Fibroblast of the aortic adventitia (primary cell): Measurements from ENCODE around the gene ALLC. TPM values are rescaled to one million over a fixed set of nuclear protein-coding genes. Genes with fewer than 3 reads are reported as not detected.

Experiments used
- DNase-seq: peaks from one replicate; pipeline ENCODE4 v3.0.0-alpha.2; 2010; ENCODE audit warnings: low read depth
- H3K4me3 ChIP-seq: 2 replicates; pipeline ENCODE4 v1.5.1; 2011; ENCODE audit warnings: low read depth, mild to moderate bottlenecking, control low read depth, low read length, moderate library complexity
- total RNA-seq: library from RNA; depleted of rRNA; stranded (reverse); fragments of >200 nt; gene quantifications from 2 replicates; pipeline ENCODE4 v1.2.3, GENCODE V29; 2012; ENCODE audit warnings: low replicate concordance
- TF ChIP-seq, protein P1 (sequence below): IDR thresholded peaks from 2 replicates; pipeline ENCODE4 v1.5.1; 2011; ENCODE audit warnings: mild to moderate bottlenecking, low read length, control low read depth, inconsistent platforms; ENCODE audit not compliant: insufficient read depth

ALLC gene
- total RNA-seq, 1 donor = not detected

DNA sequence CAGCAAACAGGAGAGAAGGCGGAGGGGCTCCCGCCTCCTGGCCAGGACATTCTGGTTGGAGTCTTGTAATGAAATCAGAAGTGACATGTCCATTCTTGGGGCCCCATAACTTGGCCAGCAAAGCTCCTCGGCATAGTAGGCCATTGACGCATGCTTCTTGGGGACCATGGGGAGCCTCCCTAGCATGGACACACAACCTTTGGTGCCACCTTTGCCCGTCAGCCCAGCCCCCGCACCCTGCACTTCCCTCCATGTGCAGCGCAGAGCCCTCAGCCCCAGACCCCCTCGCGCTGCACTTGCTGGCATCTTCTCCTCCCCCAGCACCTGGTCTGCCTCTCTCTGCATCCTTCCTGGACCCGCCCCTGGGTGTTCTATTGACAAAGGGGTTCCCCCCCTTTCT lies 68.5 kb downstream of the ALLC start:
- H3K4me3 ChIP-seq = no peak overlapping the region
- DNase-seq = no peak
- TF ChIP-seq, protein P1, sequence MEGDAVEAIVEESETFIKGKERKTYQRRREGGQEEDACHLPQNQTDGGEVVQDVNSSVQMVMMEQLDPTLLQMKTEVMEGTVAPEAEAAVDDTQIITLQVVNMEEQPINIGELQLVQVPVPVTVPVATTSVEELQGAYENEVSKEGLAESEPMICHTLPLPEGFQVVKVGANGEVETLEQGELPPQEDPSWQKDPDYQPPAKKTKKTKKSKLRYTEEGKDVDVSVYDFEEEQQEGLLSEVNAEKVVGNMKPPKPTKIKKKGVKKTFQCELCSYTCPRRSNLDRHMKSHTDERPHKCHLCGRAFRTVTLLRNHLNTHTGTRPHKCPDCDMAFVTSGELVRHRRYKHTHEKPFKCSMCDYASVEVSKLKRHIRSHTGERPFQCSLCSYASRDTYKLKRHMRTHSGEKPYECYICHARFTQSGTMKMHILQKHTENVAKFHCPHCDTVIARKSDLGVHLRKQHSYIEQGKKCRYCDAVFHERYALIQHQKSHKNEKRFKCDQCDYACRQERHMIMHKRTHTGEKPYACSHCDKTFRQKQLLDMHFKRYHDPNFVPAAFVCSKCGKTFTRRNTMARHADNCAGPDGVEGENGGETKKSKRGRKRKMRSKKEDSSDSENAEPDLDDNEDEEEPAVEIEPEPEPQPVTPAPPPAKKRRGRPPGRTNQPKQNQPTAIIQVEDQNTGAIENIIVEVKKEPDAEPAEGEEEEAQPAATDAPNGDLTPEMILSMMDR = no peak

DNA sequence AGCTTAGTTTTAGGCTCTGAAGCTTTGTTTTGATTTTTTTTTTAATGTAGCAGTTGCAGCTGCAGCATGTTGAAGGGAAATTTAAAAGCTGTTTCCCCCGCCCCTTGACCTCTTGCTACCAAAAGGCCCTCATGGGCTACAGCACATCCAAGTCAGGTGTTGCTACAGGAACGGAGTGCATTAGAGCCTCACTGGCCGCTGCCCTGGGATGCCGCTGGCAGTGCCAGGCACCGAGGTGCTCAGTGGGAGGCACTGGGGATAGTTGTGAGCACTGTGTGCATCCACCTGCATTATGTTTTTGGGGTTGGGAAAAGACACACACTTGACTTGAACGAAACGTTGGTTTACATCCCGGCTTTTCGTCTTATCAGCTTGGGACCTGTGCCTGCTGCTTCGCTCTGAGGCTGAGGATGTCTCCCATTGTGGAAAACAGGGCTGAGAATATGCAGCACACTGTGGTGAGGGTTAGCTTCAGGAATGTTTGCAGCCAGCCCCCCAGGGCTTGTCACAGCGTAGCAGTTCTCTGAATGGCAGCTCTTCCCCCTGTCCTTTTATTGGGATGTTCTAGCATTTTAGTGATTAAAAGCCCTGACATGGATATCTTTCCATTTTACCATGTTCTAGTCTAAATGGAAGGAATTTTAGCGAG lies 69.5 kb downstream of the ALLC start:
- H3K4me3 ChIP-seq = no peak overlapping the region
- DNase-seq = no peak
- TF ChIP-seq, protein P1 = no peak

DNA sequence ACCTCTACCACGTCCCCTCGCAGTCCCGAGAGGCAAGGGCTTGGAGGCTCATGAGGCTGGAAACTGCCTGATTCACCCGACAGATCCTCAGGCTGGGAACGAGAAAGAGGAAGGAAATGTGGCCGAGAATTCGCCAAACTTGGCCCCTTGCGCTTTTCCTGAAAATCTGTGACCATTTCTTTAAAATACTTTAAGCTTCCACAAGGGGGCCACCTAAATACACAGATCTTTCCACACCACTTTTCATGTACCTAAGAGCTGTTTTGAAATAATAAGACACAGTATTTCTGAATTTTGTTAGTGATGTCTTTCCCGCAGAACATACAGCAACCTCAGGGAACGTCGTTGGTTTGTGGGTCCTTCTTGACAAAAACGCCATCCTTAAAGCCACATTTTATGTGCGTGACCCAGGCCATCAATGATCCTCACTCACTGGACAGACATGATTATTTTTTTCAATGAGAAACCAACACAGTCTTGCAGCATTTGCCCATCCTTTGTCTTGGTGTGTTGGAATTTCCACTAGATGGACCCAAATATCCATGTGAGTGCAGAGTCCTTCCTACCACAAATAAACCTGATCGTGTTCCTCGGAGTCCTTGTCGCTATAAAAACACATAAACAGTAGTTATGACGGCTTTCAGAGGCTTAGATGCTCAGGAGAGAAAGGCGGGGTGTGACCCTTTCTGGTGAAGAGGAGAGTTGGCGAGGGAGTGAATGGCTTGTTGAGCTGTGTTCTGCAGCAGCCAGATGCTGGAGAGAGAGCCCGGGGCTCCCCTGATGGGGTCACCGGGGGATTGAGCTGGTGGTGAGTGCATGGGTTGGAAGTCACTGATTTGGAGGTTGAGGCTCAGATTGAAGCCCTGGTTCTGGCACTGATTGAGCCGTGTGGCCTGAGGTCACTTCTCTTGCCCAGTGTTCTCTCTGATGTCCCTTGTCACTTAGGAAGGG lies 70.4 kb downstream of the ALLC start:
- no peak overlapping the region for H3K4me3 ChIP-seq
- TF ChIP-seq, protein P1 = peak; percentile 57
- DNase-seq = peak; percentile 55

DNA sequence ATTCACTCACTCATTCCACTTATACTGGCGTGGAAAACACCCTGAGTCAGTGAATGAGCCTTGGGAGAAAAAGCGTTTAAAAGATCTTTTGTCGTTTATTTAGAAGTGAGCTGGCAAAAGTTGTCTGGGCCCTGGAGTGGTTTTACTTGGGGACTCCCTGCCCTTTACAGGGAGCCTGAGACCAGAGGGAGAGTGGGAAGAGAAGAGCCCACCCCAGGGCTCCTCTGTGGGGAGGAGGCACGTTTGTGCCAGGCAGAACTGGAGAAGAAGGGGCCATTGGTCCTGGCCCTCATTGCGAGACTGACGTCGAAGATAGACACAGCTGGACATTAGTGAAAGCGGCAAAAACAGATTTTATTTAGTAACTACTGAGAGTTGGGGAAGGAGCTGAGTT lies 71.1 kb downstream of the ALLC start:
- DNase-seq = no peak
- TF ChIP-seq, protein P1 = no peak
- no peak overlapping the region for H3K4me3 ChIP-seq

DNA sequence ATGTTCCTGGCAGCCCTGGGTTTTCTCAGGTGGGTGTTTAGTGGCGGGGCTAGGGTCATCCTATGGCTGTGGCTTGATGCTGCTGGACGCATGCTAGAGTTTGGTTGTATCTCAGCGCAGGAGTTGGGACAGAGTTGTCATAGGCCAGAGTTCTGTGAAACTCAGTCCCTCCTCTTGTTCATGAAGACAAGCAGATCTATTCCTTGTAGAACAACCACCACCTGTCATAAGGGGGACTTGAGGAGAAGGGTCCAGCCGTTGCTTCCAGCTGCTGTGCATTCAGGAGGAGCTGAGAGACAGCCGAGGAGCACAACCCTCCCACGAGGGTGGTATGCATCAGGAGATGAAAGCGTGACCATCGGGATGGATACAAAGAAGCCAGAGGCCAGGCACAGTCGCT lies 71.8 kb downstream of the ALLC start:
- no peak overlapping the region for H3K4me3 ChIP-seq
- TF ChIP-seq, protein P1 = no peak
- no peak for DNase-seq

DNA sequence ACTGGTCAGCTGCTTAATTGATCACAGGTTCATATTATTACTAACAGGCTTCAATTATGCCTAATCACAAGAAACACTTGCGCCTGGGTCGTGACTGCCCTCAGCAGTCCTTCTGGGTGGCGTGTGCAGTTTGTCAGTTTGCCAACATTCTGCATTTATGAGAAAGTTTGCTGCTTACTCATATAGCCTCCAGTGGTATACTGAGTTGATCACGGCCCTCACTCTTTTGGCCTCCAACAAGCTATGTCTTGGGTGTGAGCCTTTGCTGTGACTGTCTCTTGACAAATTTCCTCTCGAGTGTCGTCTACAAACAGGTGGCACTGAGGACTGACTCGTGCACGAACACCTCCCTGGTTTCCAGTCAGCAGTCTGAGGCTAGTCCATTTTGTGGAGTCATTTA lies 72.6 kb downstream of the ALLC start:
- DNase-seq = no peak
- TF ChIP-seq, protein P1 = no peak
- no peak overlapping the region for H3K4me3 ChIP-seq
